HG02623 (cell line): ENCODE data around the gene FBXW12.
A peak's percentile ranks its signal among the peaks of the same experiment; 100 is the strongest.

Experiments
- ATAC-seq: cut with Tn5 transposase; IDR thresholded peaks from one replicate; pipeline ENCODE4 v1.9.1; 2021; ENCODE audit warnings: moderate library complexity; ENCODE audit not compliant: unreplicated experiment

Gene FBXW12

DNA sequence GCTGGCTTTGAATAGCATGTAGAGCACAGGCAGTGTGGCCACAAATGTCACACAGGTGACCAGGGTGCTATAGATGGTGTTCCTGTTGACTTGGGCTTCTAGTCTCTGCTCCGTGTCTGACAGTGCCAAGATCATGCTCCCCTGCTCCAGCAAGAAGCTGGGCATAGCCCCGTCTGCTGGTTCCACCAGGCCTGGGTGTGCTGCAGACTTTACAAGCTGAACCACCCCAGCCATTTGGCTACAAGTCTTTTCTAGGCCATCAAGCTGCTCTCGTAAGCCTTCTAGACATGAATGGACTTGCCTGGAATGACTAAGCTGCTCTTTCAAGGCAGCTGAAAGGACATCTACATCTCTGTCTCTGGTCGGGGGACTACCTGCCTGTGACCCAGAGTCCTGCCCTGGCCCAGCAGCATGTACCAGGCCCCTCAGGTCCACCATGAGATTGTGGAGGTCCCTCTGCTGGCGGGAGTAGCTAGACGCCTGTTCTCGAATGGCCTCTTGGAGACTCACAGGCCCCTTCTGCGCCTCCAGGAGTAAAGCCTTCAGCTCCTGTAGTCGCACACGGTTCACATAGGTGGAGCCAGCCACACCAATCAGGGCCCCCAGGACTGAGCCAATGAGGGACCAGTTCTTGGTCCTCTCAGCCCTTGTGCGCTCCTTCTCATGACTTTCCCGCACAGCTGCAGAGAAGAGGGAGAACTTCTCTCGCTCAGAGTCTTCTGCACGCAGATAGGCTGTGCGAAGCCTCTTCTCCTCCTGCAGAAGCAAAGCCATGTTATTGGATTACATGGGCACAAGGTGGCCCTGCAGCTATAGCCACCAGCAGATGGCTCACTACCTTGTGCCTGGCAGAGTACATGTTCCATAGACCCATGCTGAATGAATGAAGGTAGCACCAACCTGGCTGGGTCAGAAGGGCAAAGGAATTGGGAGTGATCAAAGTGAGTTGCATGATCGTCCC lies 60.7 kb downstream of the FBXW12 start:
- ATAC-seq, result no peak

DNA sequence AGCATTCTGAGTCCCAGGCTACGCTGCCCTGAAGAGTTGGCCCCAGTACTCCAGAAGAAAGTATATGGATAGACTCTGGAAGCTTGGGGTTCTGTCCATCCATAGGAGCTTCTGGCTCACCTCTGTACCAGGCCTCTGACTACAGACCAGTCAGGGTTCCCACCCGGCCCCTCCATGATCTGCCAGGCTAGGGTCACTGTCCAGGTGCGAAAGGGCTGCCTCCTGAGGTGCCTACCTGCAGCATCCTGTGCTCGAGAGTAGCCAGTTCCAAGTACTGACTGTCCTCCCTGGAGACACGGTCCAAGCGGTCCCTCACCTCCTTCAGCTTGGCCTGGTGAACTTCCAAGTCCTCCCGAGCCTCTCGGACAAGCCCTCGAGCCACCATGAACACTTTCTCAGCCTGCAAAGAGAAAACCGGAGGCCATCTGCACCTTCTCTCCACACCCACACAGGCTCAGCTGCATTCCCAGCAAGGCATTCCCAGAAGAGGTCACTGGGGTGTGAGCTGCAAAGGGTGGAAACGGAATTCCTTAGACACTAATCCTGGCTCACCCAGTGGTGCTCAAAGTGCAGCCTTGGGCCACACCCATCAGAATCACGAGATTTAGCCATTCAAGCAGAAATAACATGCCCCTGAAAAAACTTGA lies 61.6 kb downstream of the FBXW12 start:
- ATAC-seq, result no peak

DNA sequence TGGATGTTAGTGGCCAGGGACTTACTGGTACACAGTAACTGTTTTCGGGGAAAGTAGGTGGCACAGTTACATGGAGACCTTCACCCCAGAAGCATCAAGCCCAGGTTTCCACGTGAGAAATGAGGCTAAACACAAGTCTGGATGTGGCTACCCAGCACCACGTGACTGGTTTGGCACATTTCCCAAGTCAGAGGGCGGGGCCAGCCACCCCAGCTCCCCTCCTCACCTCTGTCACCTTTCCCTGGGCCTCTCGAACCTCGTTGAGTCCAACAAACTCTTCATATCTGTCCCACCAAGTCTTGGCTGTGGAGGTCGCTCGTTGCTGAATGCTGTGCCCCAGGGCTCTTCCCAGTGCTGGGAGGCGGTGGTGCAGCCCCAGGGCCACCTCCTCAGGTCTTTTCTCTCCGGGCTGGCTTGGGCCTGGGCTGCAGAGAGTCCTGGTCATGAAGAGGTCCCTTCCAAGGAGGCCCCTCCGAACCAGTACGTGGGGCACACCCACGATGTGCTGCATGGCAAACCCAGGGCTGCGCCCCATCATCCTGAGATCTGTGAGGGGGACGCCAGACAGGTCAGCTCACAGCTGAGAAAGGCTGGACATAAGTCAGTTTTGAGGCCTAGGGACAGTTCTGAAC lies 62.7 kb downstream of the FBXW12 start:
- ATAC-seq, result no peak

DNA sequence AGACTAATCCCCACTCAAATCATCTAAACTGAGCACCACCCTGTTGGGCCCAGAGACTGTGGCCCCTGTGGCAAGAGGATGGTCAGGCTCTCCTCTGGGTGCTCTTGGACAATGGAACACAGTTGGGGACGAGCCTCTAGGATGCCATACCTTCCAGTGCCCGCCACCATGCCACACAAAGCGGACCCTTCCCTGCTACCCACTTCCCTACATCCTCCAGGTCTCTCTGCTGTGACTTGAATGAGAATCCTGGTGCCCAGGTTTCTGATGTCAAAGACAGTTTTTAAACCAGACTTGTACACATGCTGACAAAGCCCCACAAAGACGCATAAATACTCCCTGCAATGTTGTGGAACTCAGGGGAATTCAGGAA lies 63.2 kb downstream of the FBXW12 start:
- ATAC-seq, result no peak

DNA sequence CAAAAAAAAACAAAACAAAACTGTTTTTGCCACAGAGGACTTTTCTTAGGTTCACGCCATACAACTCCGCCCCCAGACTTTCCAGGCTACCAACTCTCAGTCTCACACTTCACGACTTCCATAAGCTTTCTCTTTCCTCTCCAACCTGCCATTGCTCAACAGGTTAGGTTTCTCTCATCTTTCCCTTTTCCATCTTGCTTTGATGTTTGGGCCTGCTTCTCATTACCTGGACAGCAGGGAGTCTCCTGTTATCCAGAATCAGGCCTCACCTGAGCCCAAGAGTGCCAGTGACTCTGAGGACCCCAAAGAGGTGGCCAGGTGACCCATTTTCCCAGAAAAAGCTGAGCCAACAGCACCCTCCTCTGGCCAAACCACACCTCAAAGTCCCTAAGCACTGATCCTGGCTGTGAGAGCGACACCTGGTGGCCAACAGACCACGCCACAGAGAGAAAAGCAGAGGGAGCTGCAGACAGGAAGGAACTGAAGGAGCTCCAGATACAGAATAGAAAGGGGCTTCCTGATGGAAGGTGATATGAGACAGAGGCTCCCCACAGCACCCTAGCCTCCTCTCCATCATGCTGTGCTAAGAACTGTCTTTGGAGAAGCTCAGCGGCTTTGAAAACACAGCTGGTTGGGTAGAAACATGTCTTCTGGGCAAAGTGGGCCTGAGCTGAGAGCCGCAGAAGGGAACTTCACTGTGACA lies 63.9 kb downstream of the FBXW12 start:
- ATAC-seq, result no peak

DNA sequence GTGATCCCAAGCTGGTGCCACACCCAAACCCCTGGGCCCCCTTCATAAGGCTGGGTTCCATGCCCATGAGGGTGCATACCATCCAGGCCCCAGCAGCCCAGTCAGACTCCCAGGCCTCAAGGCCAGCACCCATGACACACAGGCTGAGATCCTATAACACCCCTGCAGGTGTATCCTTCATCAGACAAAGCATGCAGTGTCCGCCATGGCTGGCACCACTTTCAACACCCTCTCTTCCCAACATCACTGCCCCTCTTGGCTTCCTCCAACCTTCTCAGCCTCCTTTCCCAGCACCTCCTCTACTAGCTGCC lies 64.4 kb downstream of the FBXW12 start:
- no peak for ATAC-seq

DNA sequence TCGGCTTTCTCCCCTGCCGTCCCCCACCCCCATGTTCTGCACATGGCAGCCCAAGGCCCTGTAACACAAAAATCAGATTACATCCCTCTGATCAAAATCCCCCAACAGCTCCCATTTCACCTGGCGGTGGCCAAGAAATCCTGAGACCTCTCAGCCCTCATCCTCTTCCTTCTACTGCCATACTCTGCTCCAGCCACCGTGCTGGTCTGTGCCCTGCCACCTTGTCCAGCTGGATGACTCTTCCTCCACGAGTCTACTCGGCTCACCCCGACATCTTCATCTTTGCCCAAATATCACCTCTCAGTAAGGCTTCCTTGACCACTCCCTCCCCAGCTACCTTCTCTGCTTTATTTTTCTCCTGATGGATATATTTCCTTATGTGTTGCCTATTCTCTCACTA lies 64.8 kb downstream of the FBXW12 start:
- ATAC-seq, result no peak

DNA sequence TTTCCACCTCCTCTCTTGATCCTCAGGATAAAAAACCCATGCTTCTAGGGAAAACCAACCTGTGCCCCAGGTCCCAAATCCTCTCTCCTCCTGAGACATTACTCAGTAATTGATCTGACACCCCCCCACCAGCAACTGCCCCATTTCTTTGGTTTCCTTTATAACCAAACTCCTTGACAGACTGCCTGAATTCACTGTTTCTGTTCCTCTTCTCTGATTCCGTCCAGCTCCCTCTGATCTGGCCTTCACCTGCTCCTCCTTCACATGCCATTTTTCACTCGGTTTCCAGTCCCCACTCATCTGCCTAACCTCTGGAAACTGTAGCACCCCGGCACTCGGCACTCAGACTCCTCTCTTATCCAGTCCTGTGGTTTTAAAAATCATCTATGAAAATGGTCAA lies 65.8 kb downstream of the FBXW12 start:
- ATAC-seq, result no peak

DNA sequence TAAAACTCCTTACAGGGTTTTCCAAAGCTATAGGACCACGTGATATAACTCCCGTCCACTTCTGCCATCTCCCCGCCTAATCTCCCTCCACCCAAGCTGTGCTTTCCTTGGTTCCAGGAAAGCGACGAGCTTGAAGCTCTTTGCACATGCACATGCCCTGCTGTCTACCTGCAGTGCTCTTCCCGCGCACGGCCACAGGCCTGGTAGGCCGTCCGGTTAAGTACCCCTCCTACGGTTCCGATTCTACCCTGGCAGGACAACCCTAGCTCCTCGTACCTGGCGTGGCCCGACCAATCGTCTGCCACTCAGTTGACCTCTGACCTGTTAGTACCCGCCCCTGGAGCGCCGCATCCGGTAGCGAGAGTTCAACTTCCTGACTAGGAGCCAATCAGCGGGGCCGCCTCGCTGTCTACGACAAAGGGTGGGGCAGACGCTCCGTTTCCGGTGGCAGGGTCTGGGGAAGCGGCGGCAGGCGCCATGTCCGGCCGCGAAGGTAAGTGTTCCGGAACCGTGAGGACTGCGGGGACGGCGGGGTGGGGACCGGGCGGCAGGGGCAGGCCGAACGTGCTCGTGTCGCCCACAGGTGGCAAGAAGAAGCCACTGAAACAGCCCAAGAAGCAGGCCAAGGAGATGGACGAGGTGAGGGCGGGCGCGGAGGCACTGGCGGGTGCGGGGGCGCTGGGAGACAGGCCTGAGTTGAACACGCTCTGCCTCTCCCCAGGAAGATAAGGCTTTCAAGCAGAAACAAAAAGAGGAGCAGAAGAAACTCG lies 68.0 kb downstream of the FBXW12 start, which contains the start of the genes CCDC51 and TMA7:
Gene CCDC51, minus strand, starts transcription at position 300 of the 770 bp plus-strand sequence. CDS start 4,991 bp downstream, outside the sequence.
Gene TMA7, plus strand, starts transcription at position 438 of the 770 bp plus-strand sequence. Its CDS starts 40 bp downstream, at position 478.
- peak; percentile 94 for ATAC-seq

DNA sequence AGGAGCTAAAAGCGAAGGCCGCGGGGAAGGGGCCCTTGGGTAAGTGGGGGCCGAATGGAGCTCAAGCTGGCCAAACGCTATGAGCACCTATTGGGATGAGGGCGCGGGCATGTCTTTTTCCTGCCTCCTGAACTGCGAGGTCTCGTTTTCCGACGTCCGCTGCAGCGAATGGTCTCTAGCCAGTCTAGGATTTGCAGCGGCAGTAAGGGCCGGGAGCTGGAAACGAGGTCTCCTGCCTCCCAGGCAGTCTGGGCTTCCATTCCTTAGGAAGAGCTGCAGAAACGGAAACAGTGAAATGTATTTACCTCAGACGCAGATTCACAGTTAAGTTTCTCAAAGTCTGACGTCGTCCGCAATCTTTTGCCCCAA lies 68.6 kb downstream of the FBXW12 start:
- ATAC-seq, result no peak

DNA sequence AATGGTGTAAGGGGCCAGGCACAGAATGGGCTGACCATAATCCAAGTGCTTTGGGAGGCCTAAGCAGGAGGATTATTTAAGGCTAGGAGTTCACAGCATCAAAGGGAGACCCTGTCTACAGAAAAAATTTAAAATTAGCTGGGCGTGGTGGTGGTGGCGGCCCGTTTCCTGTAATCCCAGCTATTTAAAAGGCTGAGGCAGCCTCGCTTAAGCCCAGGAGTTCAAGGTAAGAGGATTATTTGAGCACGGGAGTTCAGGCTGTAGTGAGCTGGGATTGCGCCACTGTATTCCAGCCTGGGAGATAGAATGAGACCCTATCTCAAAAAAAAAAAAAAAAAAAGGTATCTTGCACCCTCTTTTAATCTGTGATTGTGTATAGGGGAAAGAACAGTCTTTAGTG lies 69.9 kb downstream of the FBXW12 start:
- ATAC-seq, result no peak
